HL-60 (cell line): ENCODE measurements around the gene CHTF18.

ENCODE experiments used
- DNase-seq, 2 experiments: peaks; one replicate each; pipeline ENCODE4 v3.0.0-alpha.2; 2010 to 2020; ENCODE audit warnings: low read depth in 1 of 2, low spot score in 1 of 2
- H3K27ac ChIP-seq: fragments of 250-450 bp; sonication (Bioruptor Pico); replicated peaks from 2 replicates; pipeline ENCODE4 v1.5.1; 2020; ENCODE audit warnings: mild to moderate bottlenecking, moderate library complexity
- H3K27me3 ChIP-seq: fragments of 250-450 bp; sonication (Bioruptor Pico); 2 replicates; pipeline ENCODE4 v1.5.1; 2021; ENCODE audit warnings: mild to moderate bottlenecking, moderate library complexity; ENCODE audit not compliant: insufficient read depth, poor library complexity, severe bottlenecking
- H3K4me3 ChIP-seq: replicated peaks from 2 replicates; pipeline ENCODE4 v1.5.1; 2011; ENCODE audit warnings: mild to moderate bottlenecking, control low read depth, low read length; ENCODE audit not compliant: insufficient read depth
- CTCF ChIP-seq: IDR thresholded peaks from one replicate; pipeline ENCODE4 v1.5.1; 2011; ENCODE audit warnings: low read length, control low read depth, inconsistent platforms; ENCODE audit not compliant: insufficient read depth
- GABPA ChIP-seq: IDR thresholded peaks from 2 replicates; pipeline ENCODE4 v1.6.1; 2012; ENCODE audit warnings: low read depth
- POLR2AphosphoS5 ChIP-seq: IDR thresholded peaks from 2 replicates; pipeline ENCODE4 v1.6.1; 2012; ENCODE audit warnings: low read depth
- REST ChIP-seq: IDR thresholded peaks from 2 replicates; pipeline ENCODE4 v1.6.1; 2012; ENCODE audit warnings: low read depth; ENCODE audit not compliant: insufficient replicate concordance
- SPI1 ChIP-seq: IDR thresholded peaks from 2 replicates; pipeline ENCODE4 v1.6.1; 2012; ENCODE audit warnings: low read depth, mild to moderate bottlenecking, borderline replicate concordance

The CHTF18 gene

GRCh38 chr16:769184-769784, 19.1 kb upstream of the CHTF18 start:
- TF ChIP-seq CTCF, result no peak
- DNase-seq, result no peak
- Histone ChIP-seq H3K27ac (no peak overlapping the region), H3K27me3 (no peaks in the 10 kb centered on the region), H3K4me3 (no peak overlapping the region)

GRCh38 chr16:769934-770333, 18.5 kb upstream of the CHTF18 start:
- no peaks in the 10 kb centered on the region for H3K27me3 ChIP-seq
- no peak for DNase-seq

DNA sequence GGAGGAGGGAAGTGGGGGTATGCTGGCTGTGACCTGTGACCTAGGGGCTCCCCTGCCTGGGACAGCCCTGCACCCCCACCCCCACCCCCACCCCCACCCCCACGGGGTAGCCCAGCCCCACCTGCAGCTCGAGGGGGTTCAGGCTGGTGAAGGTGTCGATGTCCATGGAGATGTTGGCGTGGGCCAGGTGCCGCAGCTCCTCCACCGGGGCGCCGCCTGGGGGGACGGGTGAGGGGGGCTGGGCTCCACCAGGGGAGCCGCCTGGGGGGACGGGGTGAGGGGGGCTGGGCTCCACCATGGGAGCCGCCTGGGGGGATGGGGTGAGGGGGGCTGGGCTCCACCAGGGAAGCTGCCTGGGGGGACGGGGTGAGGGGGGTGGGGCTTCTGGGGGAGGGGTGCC, 18.0 kb upstream of the CHTF18 start:
- Histone ChIP-seq H3K27ac (no peak overlapping the region), H3K4me3 (no peak overlapping the region), H3K27me3 (no peaks in the 10 kb centered on the region)
- TF ChIP-seq REST, result no peak
- no peak for TF ChIP-seq POLR2AphosphoS5
- TF ChIP-seq SPI1, result no peak
- TF ChIP-seq CTCF, result no peak
- no peak for TF ChIP-seq GABPA
- no peak for DNase-seq

More at GRCh38 chr16:769934-770333, 18.5 kb upstream of the CHTF18 start:
- TF ChIP-seq REST (no peak), POLR2AphosphoS5 (no peak), GABPA (no peak), SPI1 (no peak)
- Histone ChIP-seq H3K27ac (no peak overlapping the region), H3K4me3 (no peak overlapping the region)

DNA sequence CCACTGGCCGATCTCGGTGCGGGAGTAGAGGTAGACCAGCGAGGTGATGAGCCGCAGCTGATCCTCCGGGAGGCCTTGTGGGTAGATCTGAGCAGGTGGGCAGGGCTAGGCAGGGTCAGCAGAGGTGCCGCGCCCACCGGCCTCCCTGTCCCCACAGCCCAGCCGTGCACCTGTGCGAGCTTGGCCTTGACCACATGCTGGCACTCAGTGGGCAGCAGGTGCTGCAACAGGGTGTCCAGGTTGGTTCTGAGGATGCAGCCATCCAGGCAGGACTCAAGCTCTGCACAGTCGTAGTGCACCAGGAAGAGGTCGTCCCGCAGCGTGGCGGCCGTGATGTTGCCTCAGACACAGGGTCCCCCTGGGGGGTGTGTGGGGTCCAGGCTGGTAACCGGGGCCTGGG, 15.5 kb upstream of the CHTF18 start:
- DNase-seq, result no peak
- TF ChIP-seq CTCF, result no peak
- no peak overlapping the region for H3K27ac ChIP-seq
- no peak overlapping the region for H3K4me3 ChIP-seq
- H3K27me3 ChIP-seq, result no peaks in the 10 kb centered on the region
